SH-SY5Y (cell line): ENCODE measurements around the gene CRYL1.

Source experiments
- GATA2 ChIP-seq: IDR thresholded peaks from 2 replicates; pipeline ENCODE4 v1.6.1; 2011; ENCODE audit warnings: mild to moderate bottlenecking, low read depth, low read length
- GATA3 ChIP-seq: IDR thresholded peaks from 2 replicates; pipeline ENCODE4 v1.6.1; 2011; ENCODE audit warnings: low read depth, mild to moderate bottlenecking, low read length, moderate library complexity

- TF ChIP-seq GATA2 = no peak
- no peak for TF ChIP-seq GATA3
These were observed 153.8 kb downstream of the CRYL1 start for GRCh38 chr13:20371825-20372224.
